GM18502 (cell line): ENCODE data around the gene TWSG1.
A peak's percentile ranks its signal among the peaks of the same experiment; 100 is the strongest.

Experiments used
- ATAC-seq: cut with Tn5 transposase; IDR thresholded peaks from one replicate; pipeline ENCODE4 v1.9.1; 2021; ENCODE audit warnings: mild to moderate bottlenecking; ENCODE audit not compliant: unreplicated experiment, poor library complexity

The TWSG1 gene

GRCh38 chr18:9334329-9334972, at the start of gene TWSG1:
Gene TWSG1, plus strand, starts transcription at chr18:9334773. Its CDS starts 2,457 bp downstream, at chr18:9337230.
- peak; percentile 81 for ATAC-seq

- no peak for ATAC-seq
These were observed 49.0 kb upstream of the TWSG1 start for GRCh38 chr18:9285604-9286003.

DNA sequence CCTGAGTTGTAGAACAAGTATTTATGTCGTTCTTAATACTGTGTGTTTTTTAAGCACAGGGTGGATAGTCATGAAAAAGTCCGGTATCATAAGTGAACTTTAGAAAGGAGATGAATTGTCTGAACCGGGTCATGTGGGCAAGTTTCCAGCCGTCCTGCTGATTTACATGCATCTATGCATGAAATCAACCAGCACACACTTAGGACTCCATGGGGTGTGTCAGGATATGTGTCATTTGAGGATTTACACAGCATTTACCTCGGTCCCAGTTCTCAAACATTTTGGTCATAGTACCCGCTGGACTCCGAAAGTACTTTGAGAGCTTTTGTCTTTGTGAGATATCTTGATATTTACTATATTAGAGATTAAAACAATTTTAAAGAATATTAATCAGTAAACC, 47.5 kb upstream of the TWSG1 start:
- no peak for ATAC-seq

- no peak for ATAC-seq
These were observed 44.9 kb upstream of the TWSG1 start for GRCh38 chr18:9289698-9290097.

DNA sequence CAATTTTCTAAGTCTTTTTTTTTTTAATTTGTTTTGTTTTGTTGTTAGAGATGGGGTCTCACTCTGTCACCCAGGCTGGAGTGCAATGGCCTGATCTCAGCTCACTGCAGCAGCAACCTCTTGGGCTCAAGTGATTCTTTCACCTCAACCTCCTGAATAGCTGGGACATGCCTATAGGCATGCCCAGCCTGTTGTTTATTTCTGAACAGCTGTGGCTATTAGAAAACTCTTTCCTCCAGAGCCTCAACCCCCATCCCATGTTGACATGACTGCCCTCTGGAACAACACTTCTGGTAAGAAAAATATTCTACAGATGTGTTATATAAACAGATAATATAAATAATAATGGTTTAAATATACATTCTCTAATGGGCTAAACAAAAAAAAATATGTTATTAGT, 44.4 kb upstream of the TWSG1 start:
- no peak for ATAC-seq

GRCh38 chr18:9292047-9292446, 42.5 kb upstream of the TWSG1 start:
- ATAC-seq = no peak

DNA sequence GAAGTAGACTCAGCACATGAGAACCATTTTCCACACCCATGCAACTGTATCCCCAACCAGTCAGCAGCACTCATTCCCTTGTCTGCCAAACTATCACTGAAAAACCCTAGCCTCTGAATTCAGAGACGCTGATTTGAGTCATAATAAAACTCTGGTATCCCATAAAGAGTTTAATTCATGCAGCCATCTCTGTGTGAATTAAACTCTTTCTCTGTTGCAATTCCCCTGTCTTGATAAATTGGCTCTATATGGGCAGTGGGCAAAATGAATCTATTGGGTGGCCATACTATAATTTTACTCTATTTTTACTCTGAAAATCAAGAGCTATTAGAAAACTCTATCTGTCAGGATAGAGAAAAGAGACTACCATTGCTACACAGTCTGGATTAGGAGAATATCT, 40.6 kb upstream of the TWSG1 start:
- ATAC-seq = no peak

DNA sequence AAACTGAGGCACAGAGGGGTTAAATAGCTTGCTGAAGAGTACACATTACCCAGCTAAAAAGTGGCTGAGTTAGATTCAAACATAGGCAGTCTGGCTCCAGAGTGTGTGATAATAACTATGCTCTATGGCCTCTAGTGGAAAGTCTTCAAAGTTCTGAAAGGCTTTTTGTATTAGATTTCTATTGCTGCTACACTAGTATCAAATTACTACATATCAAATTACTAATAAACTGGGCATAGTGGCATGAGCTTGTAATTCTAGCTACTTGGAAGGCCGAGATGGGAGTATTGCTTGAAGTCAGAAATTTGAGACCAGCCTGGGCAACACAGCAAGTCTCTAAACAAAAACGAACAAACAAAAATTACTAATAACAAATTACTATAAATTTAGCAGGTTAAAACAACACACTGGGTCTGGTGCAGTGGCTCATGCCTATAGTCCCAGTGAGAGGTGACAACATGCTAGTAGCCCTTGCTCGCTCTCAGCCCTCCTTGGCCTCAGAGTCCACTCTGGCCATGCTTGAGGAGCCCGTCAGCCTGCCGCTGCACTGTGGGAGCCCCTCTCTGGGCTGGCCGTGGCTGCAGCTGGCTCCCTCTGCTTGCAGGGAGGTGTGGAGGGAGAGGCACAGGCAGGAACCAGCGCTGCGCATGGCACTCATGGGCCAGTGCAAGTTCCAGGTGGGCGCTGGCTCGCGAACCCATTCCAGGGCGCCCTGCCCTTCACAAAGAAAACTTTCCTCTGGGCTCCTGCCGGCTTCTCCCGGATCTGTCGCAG, 38.2 kb upstream of the TWSG1 start:
- ATAC-seq = no peak

DNA sequence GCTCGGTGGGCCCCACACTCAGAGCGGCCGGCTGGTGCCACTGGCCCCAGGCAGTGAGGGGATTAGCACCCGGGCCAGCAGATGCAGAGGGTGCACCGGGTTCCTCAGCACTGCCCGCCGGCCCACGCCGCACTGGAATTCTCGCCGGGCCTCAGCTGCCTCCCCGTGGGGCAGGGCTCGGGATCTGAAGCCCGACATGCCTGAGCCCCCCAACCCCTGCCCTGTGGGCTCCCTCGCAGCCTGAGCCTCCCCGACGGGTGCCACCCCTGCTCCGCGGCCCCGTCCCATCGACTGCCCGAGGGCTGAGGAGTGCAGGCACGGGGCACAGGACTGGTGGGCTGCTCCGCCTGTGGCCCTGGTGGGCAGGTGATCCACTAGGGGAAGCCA, 37.6 kb upstream of the TWSG1 start:
- ATAC-seq = no peak

GRCh38 chr18:9304388-9305070, 30.0 kb upstream of the TWSG1 start:
- ATAC-seq = no peak

- no peak for ATAC-seq
These were observed 15.2 kb upstream of the TWSG1 start for GRCh38 chr18:9319333-9319732.

- ATAC-seq = no peak
These were observed 13.5 kb upstream of the TWSG1 start for GRCh38 chr18:9321017-9321452.

DNA sequence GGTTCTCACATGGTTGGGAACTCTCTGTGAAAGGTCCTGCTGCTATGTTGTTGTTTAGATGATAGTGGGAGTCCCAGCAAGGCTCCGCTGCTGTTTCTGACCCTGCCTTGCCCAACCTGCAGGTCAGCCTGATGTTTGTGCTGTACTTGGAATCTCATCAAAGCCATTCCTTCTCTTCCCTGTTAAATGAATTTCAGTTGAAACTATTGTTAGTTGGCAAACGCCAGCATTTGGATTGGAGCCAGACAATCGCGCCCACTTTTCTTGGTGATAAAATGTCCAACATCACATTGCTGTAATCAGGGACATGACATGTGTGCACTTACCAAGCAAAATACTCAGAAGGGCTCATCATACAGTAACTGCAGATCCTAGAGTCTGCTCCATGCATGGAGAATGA, 12.8 kb upstream of the TWSG1 start:
- no peak for ATAC-seq

GRCh38 chr18:9322744-9323143, 11.8 kb upstream of the TWSG1 start:
- no peak for ATAC-seq

GRCh38 chr18:9323750-9324445, 10.7 kb upstream of the TWSG1 start:
- no peak for ATAC-seq

DNA sequence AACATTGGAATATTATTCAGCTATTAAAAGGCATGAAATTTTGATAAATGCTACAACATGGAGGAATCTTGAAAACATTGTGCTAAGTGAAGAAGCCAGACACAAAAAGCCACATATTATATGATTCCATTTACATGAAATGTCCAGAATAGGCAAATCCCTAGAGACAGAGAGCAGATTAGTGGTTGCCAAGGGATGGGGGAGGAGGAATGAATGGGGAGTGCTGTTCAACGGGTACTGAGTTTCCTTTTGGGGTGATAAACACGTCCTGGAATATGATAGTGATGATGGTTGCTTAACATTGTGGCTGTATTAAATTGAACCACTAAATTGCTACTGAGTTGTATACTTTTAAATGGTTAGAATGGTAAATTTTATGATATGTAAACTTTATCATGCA, 8.9 kb upstream of the TWSG1 start:
- no peak for ATAC-seq

DNA sequence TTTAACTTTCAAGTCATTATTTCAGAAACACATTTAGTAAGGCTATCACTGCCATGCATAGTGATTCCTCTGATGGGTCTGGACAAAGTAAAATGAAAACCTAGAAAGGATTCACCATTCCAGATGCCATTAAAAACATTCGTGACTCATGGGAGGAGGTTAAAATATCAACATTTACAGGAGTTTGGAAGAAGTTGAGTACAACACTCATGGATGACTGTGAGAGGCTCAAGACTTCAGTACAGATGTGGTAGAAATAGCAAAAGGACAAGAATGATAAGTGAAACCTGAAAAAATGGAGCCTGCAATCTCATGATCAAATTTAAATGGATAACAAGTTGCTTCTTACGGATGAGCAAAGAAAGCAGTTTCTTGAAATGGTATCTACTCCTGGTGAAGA, 5.8 kb upstream of the TWSG1 start:
- no peak for ATAC-seq

GRCh38 chr18:9329471-9329870, 5.1 kb upstream of the TWSG1 start:
- no peak for ATAC-seq

DNA sequence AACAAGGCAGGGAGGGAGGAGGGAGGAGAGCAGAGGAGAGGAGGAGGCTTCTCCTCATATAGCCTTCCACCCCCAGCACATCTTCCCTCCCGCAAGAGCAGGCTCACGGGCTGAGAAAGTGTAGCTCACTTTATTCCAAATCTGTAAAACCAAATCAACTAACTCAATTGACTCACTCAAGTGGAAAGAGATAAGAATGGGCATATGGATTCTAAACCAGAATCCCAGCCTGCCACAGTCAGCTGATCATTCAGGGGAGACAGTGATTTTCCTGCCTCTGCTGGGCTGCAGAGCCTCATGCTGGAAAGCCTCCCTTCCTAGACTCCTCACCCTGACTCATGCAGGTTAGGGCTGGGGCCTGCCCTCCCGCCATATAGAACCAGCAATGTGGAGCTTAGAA, 4.2 kb upstream of the TWSG1 start:
- no peak for ATAC-seq

DNA sequence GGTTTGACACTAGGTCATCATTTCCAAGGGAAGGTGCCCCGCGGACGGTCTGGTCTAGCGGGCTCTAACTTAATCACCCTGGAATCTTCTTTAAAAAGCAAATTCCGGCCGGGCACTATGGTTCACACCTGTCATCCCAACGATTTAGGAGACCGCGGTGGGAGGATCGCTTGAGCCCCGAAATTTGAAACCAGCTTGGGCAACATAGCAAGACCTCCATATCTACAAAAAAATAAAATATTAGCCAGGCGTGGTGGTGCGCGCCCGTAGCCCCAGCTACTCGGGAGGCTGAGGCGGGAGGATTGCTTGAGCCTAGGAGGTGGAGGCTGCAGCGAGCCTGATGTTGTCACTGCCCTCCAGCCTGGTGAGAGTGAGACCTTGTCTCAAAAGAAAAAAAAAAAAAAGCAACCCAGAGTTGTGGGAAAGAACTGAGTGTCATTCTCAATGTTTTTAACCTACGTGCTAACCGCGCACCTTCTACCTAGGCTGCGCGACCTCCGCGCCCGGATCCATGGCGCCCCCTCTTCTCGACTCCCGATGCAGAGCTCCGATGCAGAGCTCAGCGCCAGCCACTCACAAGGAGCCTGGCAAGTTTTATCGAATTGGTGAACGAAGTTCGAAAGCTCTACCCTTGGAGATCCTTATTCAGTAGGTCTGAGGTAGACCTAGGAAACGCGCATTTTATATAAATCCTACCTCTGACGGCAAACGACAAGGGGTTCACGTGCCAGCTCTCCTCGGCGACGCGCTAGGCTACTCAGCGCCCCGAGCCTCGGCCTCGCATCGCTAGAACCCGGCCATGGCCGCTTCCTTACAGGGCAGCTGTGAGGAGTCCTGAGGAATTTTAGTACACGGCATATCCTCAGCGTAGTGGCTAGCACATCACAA, 888 bp upstream of the TWSG1 start:
- peak; percentile 52 for ATAC-seq
